ENCODE data around the gene HCN2.

Gene HCN2

GRCh38 chr19:632579-633067 lies 42.9 kb downstream of the HCN2 start (continued):
- TF ChIP-seq ZNF76 (tag by site-specific recombination; IDR thresholded peaks at IDR 0.05; ENCODE audit: borderline replicate concordance, low read depth) = no peak
- TF ChIP-seq PRDM10 (tag by site-specific recombination; IDR thresholded peaks at IDR 0.05) = no peak
- TF ChIP-seq ZNF214 (tag by site-specific recombination; IDR thresholded peaks at IDR 0.05; ENCODE audit: borderline replicate concordance) = no peak
- TF ChIP-seq ZIC2 (tag by site-specific recombination; IDR thresholded peaks at IDR 0.05) = peak; percentile 93
- peak; percentile 62 for TF ChIP-seq ZBTB20 (tag by site-specific recombination; IDR thresholded peaks at IDR 0.05)
- no peak for TF ChIP-seq ZBTB17 (tag by site-specific recombination; IDR thresholded peaks at IDR 0.05)
- TF ChIP-seq ZNF248 (tag by site-specific recombination; IDR thresholded peaks at IDR 0.05) = no peak
- TF ChIP-seq EGR2 (tag by site-specific recombination; IDR thresholded peaks at IDR 0.05; ENCODE audit: low read depth) = 0 out of 2 replicates have a peak, but pooled peaks have one; percentile 31
- TF ChIP-seq ZNF350 (tag by site-specific recombination; IDR thresholded peaks at IDR 0.05) = no peak
- no peak for TF ChIP-seq ZNF274 (IDR thresholded peaks at IDR 0.05; ENCODE audit: low read length)
- TF ChIP-seq ZNF274 (tag by site-specific recombination; IDR thresholded peaks at IDR 0.05; ENCODE audit: borderline replicate concordance) = no peak
- TF ChIP-seq ZNF785 (tag by site-specific recombination; IDR thresholded peaks at IDR 0.05) = no peak
- no peak for TF ChIP-seq ZSCAN30 (tag by site-specific recombination; IDR thresholded peaks at IDR 0.05)
- TF ChIP-seq ZNF473 (tag by site-specific recombination; IDR thresholded peaks at IDR 0.05) = no peak
- TF ChIP-seq OVOL3 (tag by site-specific recombination; IDR thresholded peaks at IDR 0.05) = no peak
- TF ChIP-seq ZNF335 (tag by site-specific recombination; conservative IDR thresholded peaks at IDR 0.05) = peak; percentile 65
- no peak for TF ChIP-seq GLI4 (tag by site-specific recombination; IDR thresholded peaks at IDR 0.05)
- no peak for TF ChIP-seq ZNF571 (tag by site-specific recombination; IDR thresholded peaks at IDR 0.05)
- TF ChIP-seq, protein P1, sequence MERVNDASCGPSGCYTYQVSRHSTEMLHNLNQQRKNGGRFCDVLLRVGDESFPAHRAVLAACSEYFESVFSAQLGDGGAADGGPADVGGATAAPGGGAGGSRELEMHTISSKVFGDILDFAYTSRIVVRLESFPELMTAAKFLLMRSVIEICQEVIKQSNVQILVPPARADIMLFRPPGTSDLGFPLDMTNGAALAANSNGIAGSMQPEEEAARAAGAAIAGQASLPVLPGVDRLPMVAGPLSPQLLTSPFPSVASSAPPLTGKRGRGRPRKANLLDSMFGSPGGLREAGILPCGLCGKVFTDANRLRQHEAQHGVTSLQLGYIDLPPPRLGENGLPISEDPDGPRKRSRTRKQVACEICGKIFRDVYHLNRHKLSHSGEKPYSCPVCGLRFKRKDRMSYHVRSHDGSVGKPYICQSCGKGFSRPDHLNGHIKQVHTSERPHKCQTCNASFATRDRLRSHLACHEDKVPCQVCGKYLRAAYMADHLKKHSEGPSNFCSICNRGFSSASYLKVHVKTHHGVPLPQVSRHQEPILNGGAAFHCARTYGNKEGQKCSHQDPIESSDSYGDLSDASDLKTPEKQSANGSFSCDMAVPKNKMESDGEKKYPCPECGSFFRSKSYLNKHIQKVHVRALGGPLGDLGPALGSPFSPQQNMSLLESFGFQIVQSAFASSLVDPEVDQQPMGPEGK (tag by site-specific recombination; IDR thresholded peaks at IDR 0.05) = peak; percentile 60
- TF ChIP-seq ZNF449 (tag by site-specific recombination; IDR thresholded peaks at IDR 0.05) = no peak
- TF ChIP-seq, protein P2, sequence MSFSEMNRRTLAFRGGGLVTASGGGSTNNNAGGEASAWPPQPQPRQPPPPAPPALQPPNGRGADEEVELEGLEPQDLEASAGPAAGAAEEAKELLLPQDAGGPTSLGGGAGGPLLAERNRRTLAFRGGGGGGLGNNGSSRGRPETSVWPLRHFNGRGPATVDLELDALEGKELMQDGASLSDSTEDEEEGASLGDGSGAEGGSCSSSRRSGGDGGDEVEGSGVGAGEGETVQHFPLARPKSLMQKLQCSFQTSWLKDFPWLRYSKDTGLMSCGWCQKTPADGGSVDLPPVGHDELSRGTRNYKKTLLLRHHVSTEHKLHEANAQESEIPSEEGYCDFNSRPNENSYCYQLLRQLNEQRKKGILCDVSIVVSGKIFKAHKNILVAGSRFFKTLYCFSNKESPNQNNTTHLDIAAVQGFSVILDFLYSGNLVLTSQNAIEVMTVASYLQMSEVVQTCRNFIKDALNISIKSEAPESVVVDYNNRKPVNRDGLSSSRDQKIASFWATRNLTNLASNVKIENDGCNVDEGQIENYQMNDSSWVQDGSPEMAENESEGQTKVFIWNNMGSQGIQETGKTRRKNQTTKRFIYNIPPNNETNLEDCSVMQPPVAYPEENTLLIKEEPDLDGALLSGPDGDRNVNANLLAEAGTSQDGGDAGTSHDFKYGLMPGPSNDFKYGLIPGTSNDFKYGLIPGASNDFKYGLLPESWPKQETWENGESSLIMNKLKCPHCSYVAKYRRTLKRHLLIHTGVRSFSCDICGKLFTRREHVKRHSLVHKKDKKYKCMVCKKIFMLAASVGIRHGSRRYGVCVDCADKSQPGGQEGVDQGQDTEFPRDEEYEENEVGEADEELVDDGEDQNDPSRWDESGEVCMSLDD (tag by site-specific recombination; IDR thresholded peaks at IDR 0.05) = no peak
- TF ChIP-seq ZNF354C (tag by site-specific recombination; IDR thresholded peaks at IDR 0.05; ENCODE audit: borderline replicate concordance, low read depth) = no peak
- TF ChIP-seq ZNF791 (tag by site-specific recombination; IDR thresholded peaks at IDR 0.05) = no peak
- TF ChIP-seq ZNF514 (tag by site-specific recombination; IDR thresholded peaks at IDR 0.05) = no peak
- TF ChIP-seq ZNF280C (tag by site-specific recombination; IDR thresholded peaks at IDR 0.05) = no peak
- no peak for TF ChIP-seq BCL11A (tag by site-specific recombination; IDR thresholded peaks at IDR 0.05; ENCODE audit: low read depth)
- TF ChIP-seq ZNF704 (tag by site-specific recombination; IDR thresholded peaks at IDR 0.05) = no peak
- no peak for TF ChIP-seq ZNF175 (tag by site-specific recombination; IDR thresholded peaks at IDR 0.05)
